Endothelial cell (in vitro differentiated cells): ENCODE data around the gene ETFDH. TPM values are rescaled to one million over a fixed set of nuclear protein-coding genes. Genes with fewer than 3 reads are reported as not detected.

ENCODE experiments used
- DNase-seq: peaks from one replicate; pipeline ENCODE4 v3.0.0; 2021; ENCODE audit warnings: low spot score
- H3K27ac Mint-ChIP-seq: one replicate; pipeline ENCODE4 v1.8.0; 2021; ENCODE audit warnings: mixed read lengths, inconsistent platforms; ENCODE audit not compliant: unreplicated experiment
- H3K27me3 Mint-ChIP-seq: one replicate; pipeline ENCODE4 v1.8.0; 2021; ENCODE audit warnings: mild to moderate bottlenecking, moderate library complexity, mixed read lengths, inconsistent platforms; ENCODE audit not compliant: unreplicated experiment
- H3K36me3 Mint-ChIP-seq: one replicate; pipeline ENCODE4 v1.8.0; 2021; ENCODE audit warnings: mild to moderate bottlenecking, low read depth, mixed read lengths, inconsistent platforms; ENCODE audit not compliant: unreplicated experiment
- H3K4me1 Mint-ChIP-seq: one replicate; pipeline ENCODE4 v1.8.0; 2021; ENCODE audit warnings: mild to moderate bottlenecking, mixed read lengths, inconsistent platforms; ENCODE audit not compliant: unreplicated experiment
- H3K4me3 Mint-ChIP-seq: one replicate; pipeline ENCODE4 v1.8.0; 2021; ENCODE audit warnings: mild to moderate bottlenecking, mixed read lengths, inconsistent platforms; ENCODE audit not compliant: unreplicated experiment
- H3K9me3 Mint-ChIP-seq: one replicate; pipeline ENCODE4 v1.8.0; 2021; ENCODE audit warnings: mixed read lengths, inconsistent platforms; ENCODE audit not compliant: unreplicated experiment
- CTCF ChIP-seq: fragments of 200-600 bp; sonication (generic); IDR thresholded peaks from one replicate; pipeline ENCODE4 v1.5.0; 2021; ENCODE audit warnings: antibody characterized with exemption; ENCODE audit not compliant: unreplicated experiment
- total RNA-seq: library from RNA; stranded (reverse); fragmentation: NEBNext Ultra II Directional; extraction: Animal tissue kit (Norgen Biotek cat#: 25700); gene quantifications from one replicate; pipeline ENCODE4 v1.2.1, GENCODE V29; 2021; ENCODE audit not compliant: unreplicated experiment

Gene ETFDH
- total RNA-seq, 1 donor from 2014 or later = 9.2 TPM

- Mint-ChIP-seq H3K36me3 (no peaks in the 10 kb centered on the region), H3K9me3 (no peaks in the 10 kb centered on the region), H3K27me3 (no peaks in the 10 kb centered on the region), H3K27ac (no peak overlapping the region), H3K4me1 (no peaks in the 10 kb centered on the region), H3K4me3 (no peak overlapping the region)
- DNase-seq = no peak
- TF ChIP-seq CTCF = no peak
Measured at GRCh38 chr4:158758703-158759102, 86.6 kb downstream of the ETFDH start.

Other genes with a start within 250 kb of the ETFDH start
- not detected for gene RXFP1, start 150.4 kb upstream of the ETFDH start, total RNA-seq
- 7.0 TPM for gene C4orf46, start 409 bp upstream of the ETFDH start, total RNA-seq
- 14.7 TPM for gene PPID, start 51.1 kb downstream of the ETFDH start, total RNA-seq
- 34.3 TPM for gene FNIP2, start 96.7 kb downstream of the ETFDH start, total RNA-seq